GM12878 (cell line): ENCODE data around the gene HMGN4. TPM values are rescaled to one million over a fixed set of nuclear protein-coding genes. Genes with fewer than 3 reads are reported as not detected.

Experiments used
- ATAC-seq: fragments of 200-7000 bp; cut with Tn5 transposase; 3 replicates; pipeline ENCODE4 v1.9.1; 2020; ENCODE audit warnings: mild to moderate bottlenecking, moderate library complexity
- BruUV-seq: library from RNA; stranded (reverse); fragments of 400-500 nt; replicated peaks from 2 replicates; lab custom pipeline; 2021; lab: Mats Ljungman, UMichigan
- CTCF ChIA-PET: fragments of 300-600 bp; sonication (Branson Sonifier 250); formaldehyde crosslinking; extraction: SDS; loops from one replicate; lab custom pipeline; 2021; ENCODE audit warnings: inconsistent platforms; lab: Yijun Ruan, JAX
- POLR2A ChIA-PET: fragments of 350-600 bp; formaldehyde crosslinking; extraction: SDS; loops from one replicate; lab custom pipeline; 2021; ENCODE audit warnings: inconsistent platforms; lab: Charles Lee
- RAD21 ChIA-PET: fragments of 300-600 bp; sonication (Branson Sonifier 250); formaldehyde crosslinking; loops from one replicate; lab custom pipeline; 2023; ENCODE audit warnings: antibody characterized with exemption; ENCODE audit not compliant: unreplicated experiment; lab: Charles Lee
- SMC1A ChIA-PET: fragments of 300-600 bp; sonication (Branson Sonifier 250); formaldehyde crosslinking; loops from one replicate; lab custom pipeline; 2023; ENCODE audit not compliant: unreplicated experiment, uncharacterized antibody; lab: Charles Lee
- DNase-seq: peaks from one replicate; pipeline ENCODE4 v3.0.0-alpha.2; 2011; ENCODE audit warnings: low read depth, low spot score
- FAIRE-seq: peaks from 3 replicates; lab custom pipeline; 2011; peaks lifted over from hg19 to GRCh38; lab: Jason Lieb, UNC
- H2AFZ ChIP-seq: 2 replicates; pipeline ENCODE4 v1.6.0; 2011; ENCODE audit warnings: low read depth, low read length, control low read depth; ENCODE audit not compliant: control insufficient read depth
- H3K27ac ChIP-seq: 2 replicates; pipeline ENCODE4 v1.5.1; 2011; ENCODE audit warnings: control low read depth; ENCODE audit not compliant: control insufficient read depth, insufficient read depth
- H3K27me3 ChIP-seq, 2 experiments: replicated peaks in 1 of 2; 2 replicates each; pipeline versions ENCODE4 v1.6.0 to v1.6.1; 2011; ENCODE audit warnings: low read length in 1 of 2; ENCODE audit not compliant: control insufficient read depth in 2 of 2, insufficient read depth in 2 of 2
- H3K36me3 ChIP-seq, 2 experiments: 2 replicates each; pipeline ENCODE4 v1.5.1; 2011; ENCODE audit warnings: low read length in 1 of 2; ENCODE audit not compliant: control insufficient read depth in 2 of 2, insufficient read depth in 2 of 2
- H3K4me1 ChIP-seq: 2 replicates; pipeline ENCODE4 v1.6.1; 2011; ENCODE audit warnings: mild to moderate bottlenecking, low read length, moderate library complexity, mixed read lengths; ENCODE audit not compliant: control insufficient read depth, insufficient read depth
- H3K4me2 ChIP-seq: 2 replicates; pipeline ENCODE4 v1.6.0; 2011; ENCODE audit warnings: control low read depth; ENCODE audit not compliant: control insufficient read depth, insufficient read depth
- H3K4me3 ChIP-seq: fragments of 200-600 bp; sonication (generic); 2 replicates; pipeline ENCODE4 v1.5.1; 2016
- H3K79me2 ChIP-seq: 2 replicates; pipeline ENCODE4 v1.6.0; 2011; ENCODE audit warnings: low read length; ENCODE audit not compliant: control insufficient read depth, insufficient read depth
- H3K9ac ChIP-seq: 2 replicates; pipeline ENCODE4 v1.8.0; 2011; ENCODE audit warnings: low read length, control low read depth, mixed read lengths; ENCODE audit not compliant: control insufficient read depth, insufficient read depth
- H3K9me3 ChIP-seq: replicated peaks from 3 replicates; pipeline ENCODE4 v1.5.1; 2011; ENCODE audit warnings: mild to moderate bottlenecking, low read length; ENCODE audit not compliant: control insufficient read depth, insufficient read depth
- H4K20me1 ChIP-seq: 2 replicates; pipeline ENCODE4 v1.6.0; 2011; ENCODE audit not compliant: control insufficient read depth, insufficient read depth
- ATF2 ChIP-seq: IDR thresholded peaks from 2 replicates; pipeline ENCODE4 v1.6.1; 2012; ENCODE audit warnings: low read length, inconsistent platforms
- ATF3 ChIP-seq: IDR thresholded peaks from 2 replicates; pipeline ENCODE4 v1.6.1; 2011; ENCODE audit warnings: low read depth, mild to moderate bottlenecking, low read length, moderate library complexity, borderline replicate concordance; ENCODE audit errors: extremely low read depth
- BCL3 ChIP-seq: IDR thresholded peaks from 2 replicates; pipeline ENCODE4 v1.6.1; 2011; ENCODE audit warnings: borderline replicate concordance, low read depth, mild to moderate bottlenecking, moderate library complexity, low read length; ENCODE audit not compliant: insufficient read depth, poor library complexity, severe bottlenecking
- BMI1 ChIP-seq: fragments of 450-650 bp; IDR thresholded peaks from 2 replicates; pipeline ENCODE4 v1.6.1; 2016; ENCODE audit warnings: mild to moderate bottlenecking, moderate library complexity, borderline replicate concordance
- EGR1 ChIP-seq, 2 experiments: IDR thresholded peaks; 1 replicate in 1 of 2; 2 replicates in 1 of 2; pipeline ENCODE4 v1.6.1; 2011 to 2012; ENCODE audit warnings: low read depth in 2 of 2, low read length in 2 of 2, borderline replicate concordance in 1 of 2, mild to moderate bottlenecking in 1 of 2, moderate library complexity in 1 of 2
- ESRRA ChIP-seq: IDR thresholded peaks from 2 replicates; pipeline ENCODE4 v1.6.1; 2012; ENCODE audit warnings: mild to moderate bottlenecking, low read length, improper control_type of control experiment
- IRF4 ChIP-seq: IDR thresholded peaks from 2 replicates; pipeline ENCODE4 v1.6.1; 2011; ENCODE audit warnings: low read depth, low read length
- MEF2A ChIP-seq: IDR thresholded peaks from 2 replicates; pipeline ENCODE4 v1.6.1; 2011; ENCODE audit warnings: low read depth, mild to moderate bottlenecking, low read length, moderate library complexity; ENCODE audit not compliant: insufficient read depth
- POLR2A ChIP-seq: IDR thresholded peaks from 2 replicates; pipeline ENCODE4 v1.6.1; 2011; ENCODE audit warnings: low read depth, mild to moderate bottlenecking, low read length
- RFX5 ChIP-seq: IDR thresholded peaks from 2 replicates; pipeline ENCODE4 v1.6.1; 2011; ENCODE audit warnings: low read depth, low read length, improper control_type of control experiment
- SREBF1 ChIP-seq: IDR thresholded peaks from 2 replicates; pipeline ENCODE4 v1.6.1; 2012; ENCODE audit warnings: mild to moderate bottlenecking, low read length
- STAT1 ChIP-seq: fragments of 450-650 bp; conservative IDR thresholded peaks from 2 replicates; pipeline ENCODE4 v1.6.1; 2014; ENCODE audit warnings: antibody characterized with exemption, mild to moderate bottlenecking
- TCF3 ChIP-seq: IDR thresholded peaks from 2 replicates; pipeline ENCODE4 v1.6.1; 2012; ENCODE audit warnings: low read depth, mild to moderate bottlenecking, low read length, borderline replicate concordance; ENCODE audit not compliant: insufficient read depth
- TCF7 ChIP-seq: IDR thresholded peaks from 2 replicates; pipeline ENCODE4 v1.6.1; 2014; ENCODE audit warnings: antibody characterized with exemption, borderline replicate concordance
- ZBTB33 ChIP-seq: fragments of 450-650 bp; IDR thresholded peaks from 2 replicates; pipeline ENCODE4 v1.6.1; 2017; ENCODE audit warnings: mild to moderate bottlenecking
- ZZZ3 ChIP-seq: IDR thresholded peaks from 2 replicates; pipeline ENCODE4 v1.6.1; 2011; ENCODE audit warnings: low read depth; ENCODE audit not compliant: control insufficient read depth, insufficient read length
- WGBS: methylation state at CpG from one replicate; pipeline ENCODE4 v1.1.6; 2016; ENCODE audit warnings: low lambda C conversion rate; ENCODE audit not compliant: insufficient replicate concordance, insufficient coverage; ENCODE audit errors: missing lambda C conversion rate; 5-methylcytosine and 5-hydroxymethylcytosine counted together
- in situ Hi-C: fragments of 300-500 bp; cut with MboI; formaldehyde crosslinking; loops from 9 replicates; pipeline ENCODE4 v1.14.3; 2018; ENCODE audit warnings: mixed read lengths
- intact Hi-C: fragments of 100-400 bp; cut with micrococcal nuclease; formaldehyde crosslinking; loops from one replicate; pipeline ENCODE4 v1.14.2; 2022; ENCODE audit not compliant: unreplicated experiment
- polyA plus RNA-seq, 11 experiments: library from polyadenylated mRNA; depleted of rRNA in 4 of 11; unstranded in 6 of 11; stranded (reverse) in 5 of 11; fragments of >200 nt; fragmentation: Nextera tagmentation in 4 of 11; fragmentation: Illumina TruSeq in 1 of 11; extraction: Ambion mirVana in 4 of 11; extraction: Trizol in 1 of 11; gene quantifications; 1 replicate in 1 of 11; 2 replicates in 10 of 11; pipeline versions ENCODE4 v1.2.1 to v1.2.3, GENCODE V29; 2011 to 2016; ENCODE audit warnings: inconsistent platforms in 2 of 11, missing spikeins in 2 of 11, low read depth in 1 of 11
- total RNA-seq, 4 experiments: library from RNA; depleted of rRNA in 3 of 4; stranded (reverse); fragments of >200 nt in 3 of 4; fragmentation: Illumina TruSeq in 1 of 4; extraction: Trizol in 1 of 4; gene quantifications; 2 replicates each; pipeline versions ENCODE4 v1.2.1 to v1.2.3, GENCODE V29; 2013 to 2021
- TF ChIP-seq, protein P1 (sequence below): fragments of 450-650 bp; IDR thresholded peaks from 2 replicates; pipeline ENCODE4 v1.6.1; 2017; ENCODE audit warnings: borderline replicate concordance

HMGN4 gene
- total and polyA plus RNA-seq, 10 of the 15 experiments (the other 5 are each of a cell fraction or from before 2014, with no cell fraction given): 26.7 to 99.1 (median 76.7) TPM

DNA sequence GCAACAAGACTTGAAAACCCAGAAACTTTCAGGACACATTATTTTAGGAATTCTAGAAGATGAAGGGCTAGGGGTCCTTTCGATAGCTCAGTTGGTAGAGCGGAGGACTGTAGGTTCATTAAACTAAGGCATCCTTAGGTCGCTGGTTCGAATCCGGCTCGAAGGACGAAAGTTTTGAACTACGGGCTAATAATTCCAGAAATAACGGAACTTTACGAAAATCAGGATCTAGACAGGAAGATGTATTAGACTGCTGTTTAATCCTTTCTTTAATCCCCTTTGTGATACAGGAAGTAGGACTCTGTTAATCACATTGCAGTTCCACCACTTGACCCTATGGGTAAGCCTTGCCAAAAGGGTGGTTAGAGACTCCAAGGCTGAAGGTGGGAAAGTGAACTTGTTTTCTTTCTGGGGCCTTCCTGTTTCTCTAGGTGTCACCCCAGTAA, 37.4 kb downstream of the HMGN4 start:
- SMC1A ChIA-PET: interaction anchor here (0.7 to 11.6 kb wide), 3 partner anchors 12 to 504 kb away, joined by 3 to 170 read pairs (median 3); partner anchors contain the start of gene ABT1
- H3K4me2 ChIP-seq: no peak overlapping the region
- TF ChIP-seq MEF2A (no peak), BMI1 (no peak), ATF3 (no peak), ESRRA (no peak), ATF2 (no peak), TCF3 (no peak), RFX5 (no peak), TCF7 (no peak), SREBF1 (no peak), STAT1 (no peak), EGR1 (IDR thresholded peaks at IDR 0.05; ENCODE audit: borderline replicate concordance in 1 of 2, low read depth in 2 of 2, low read length in 2 of 2) (no peak), BCL3 (no peak), IRF4 (no peak), POLR2A (no peak), ZBTB33 (no peak), ZZZ3 (no peak)
- TF ChIP-seq, protein P1, sequence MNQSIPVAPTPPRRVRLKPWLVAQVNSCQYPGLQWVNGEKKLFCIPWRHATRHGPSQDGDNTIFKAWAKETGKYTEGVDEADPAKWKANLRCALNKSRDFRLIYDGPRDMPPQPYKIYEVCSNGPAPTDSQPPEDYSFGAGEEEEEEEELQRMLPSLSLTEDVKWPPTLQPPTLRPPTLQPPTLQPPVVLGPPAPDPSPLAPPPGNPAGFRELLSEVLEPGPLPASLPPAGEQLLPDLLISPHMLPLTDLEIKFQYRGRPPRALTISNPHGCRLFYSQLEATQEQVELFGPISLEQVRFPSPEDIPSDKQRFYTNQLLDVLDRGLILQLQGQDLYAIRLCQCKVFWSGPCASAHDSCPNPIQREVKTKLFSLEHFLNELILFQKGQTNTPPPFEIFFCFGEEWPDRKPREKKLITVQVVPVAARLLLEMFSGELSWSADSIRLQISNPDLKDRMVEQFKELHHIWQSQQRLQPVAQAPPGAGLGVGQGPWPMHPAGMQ: no peak

More for the DNA sequence above, 37.4 kb downstream of the HMGN4 start:
- no peaks in the 10 kb centered on the region for H3K79me2 ChIP-seq
- no peak overlapping the region for H3K4me3 ChIP-seq
- POLR2A ChIA-PET: interaction anchor here (2.0 kb wide), 1 partner anchor 20 kb away, joined by 6 read pairs; no protein-coding TSS in a partner anchor
- H2AFZ ChIP-seq: no peak overlapping the region
- no peaks in the 10 kb centered on the region for H4K20me1 ChIP-seq
- no TSS peak for BruUV-seq
- H3K27me3 ChIP-seq: no peaks in the 10 kb centered on the region
- 91% methylated on average over 10 of the region's 10 CpGs for WGBS
- RAD21 ChIA-PET: interaction anchor here (8.8 kb wide), 1 partner anchor 20 kb away, joined by 64 read pairs; the partner anchor contains the start of gene ABT1
- in situ Hi-C loops (no loop called here), intact Hi-C loops (no loop called here)
- no peak overlapping the region for H3K9ac ChIP-seq
- FAIRE-seq (no peak), ATAC-seq (no peak), DNase-seq (no peak)
- H3K4me1 ChIP-seq: peaks cover 13% of the 10 kb centered on the region
- H3K36me3 ChIP-seq: no peaks in the 10 kb centered on the region
- no peak overlapping the region for H3K27ac ChIP-seq
- H3K9me3 ChIP-seq: peaks cover 8% of the 10 kb centered on the region; the same call in 2 of the 3 replicates
- CTCF ChIA-PET: interaction anchor here (0.9 to 13.0 kb wide), 3 partner anchors 17 to 234 kb away, joined by 3 to 267 read pairs (median 4); partner anchors contain the start of gene ABT1
